ENCODE measurements around the gene DUOXA2. TPM values are rescaled to one million over a fixed set of nuclear protein-coding genes. Genes with fewer than 3 reads are reported as not detected.

The DUOXA2 gene
- polyA plus RNA-seq, 1 donor (not counting 4 experiments of a cell fraction or from before 2014, with no cell fraction given), result not detected

GRCh38 chr15:45123397-45123796 lies 9.3 kb downstream of the DUOXA2 start:
- Histone ChIP-seq H3K4me1 (ENCODE audit: control insufficient read depth, extremely low read depth, insufficient read depth, low read length) (peaks cover 8% of the 10 kb centered on the region), H3K9ac (ENCODE audit: control insufficient read depth, extremely low read depth, insufficient read depth, low read length) (no peak overlapping the region), H3K9me3 (ENCODE audit: control insufficient read depth, low read depth, low read length) (no peaks in the 10 kb centered on the region), H2AFZ (ENCODE audit: control insufficient read depth, low read length) (no peak overlapping the region), H3K79me2 (ENCODE audit: control insufficient read depth, insufficient read depth, low read length) (no peaks in the 10 kb centered on the region), H3K9me1 (ENCODE audit: control insufficient read depth, extremely low read depth, insufficient read depth, low read length) (no peaks in the 10 kb centered on the region), H3K27me3 (ENCODE audit: control insufficient read depth, extremely low read depth, insufficient read depth, low read length) (no peaks in the 10 kb centered on the region), H3K36me3 (ENCODE audit: control insufficient read depth in 2 of 2, extremely low read depth in 1 of 2, insufficient read depth in 2 of 2, low read length in 2 of 2) (peaks cover 0 to 3% of the 10 kb centered on the region in 2 experiments), H3K4me2 (ENCODE audit: control insufficient read depth, extremely low read depth, insufficient read depth, low read depth, low read length) (no peak overlapping the region), H3K27ac (ENCODE audit: control insufficient read depth, insufficient read depth, low read length) (no peak overlapping the region), H4K20me1 (ENCODE audit: control insufficient read depth, extremely low read depth, insufficient read depth, low read length) (peaks cover 3% of the 10 kb centered on the region), H3K4me3 (ENCODE audit: control insufficient read depth in 2 of 3, extremely low read depth in 1 of 3, insufficient read depth in 2 of 3, low read depth in 1 of 3, low read length in 3 of 3) (no peak overlapping the region)
- dilution Hi-C loops (cut with MboI; ENCODE audit: extremely low pct_ligation_motif_present, low sequenced_read_pairs), result no loop called here
- no peak for DNase-seq (ENCODE audit: low read depth, low spot score)
- TF ChIP-seq CTCF (optimal IDR thresholded peaks at IDR 0.05 in 1 of 3, IDR thresholded peaks at IDR 0.05 in 1 of 3, conservative IDR thresholded peaks at IDR 0.05 in 1 of 3; ENCODE audit: extremely low read depth in 1 of 3, insufficient read depth in 2 of 3, low read length in 3 of 3), result no peak
- no peak for TF ChIP-seq EZH2 (IDR thresholded peaks at IDR 0.05; ENCODE audit: low read length)
- FAIRE-seq, result no peak

GRCh38 chr15:45126535-45127158 lies 12.5 kb downstream of the DUOXA2 start:
- TF ChIP-seq CTCF (optimal IDR thresholded peaks at IDR 0.05 in 1 of 3, IDR thresholded peaks at IDR 0.05 in 1 of 3, conservative IDR thresholded peaks at IDR 0.05 in 1 of 3; ENCODE audit: extremely low read depth in 1 of 3, insufficient read depth in 2 of 3, low read length in 3 of 3) (peak; percentile 68 to 79 (median 73)), EZH2 (IDR thresholded peaks at IDR 0.05; ENCODE audit: low read length) (no peak)
- H3K27me3 ChIP-seq (ENCODE audit: control insufficient read depth, extremely low read depth, insufficient read depth, low read length), result no peaks in the 10 kb centered on the region
- no peak overlapping the region for H3K9ac ChIP-seq (ENCODE audit: control insufficient read depth, extremely low read depth, insufficient read depth, low read length)
- H3K4me3 ChIP-seq (ENCODE audit: control insufficient read depth in 2 of 3, extremely low read depth in 1 of 3, insufficient read depth in 2 of 3, low read depth in 1 of 3, low read length in 3 of 3), result no peak overlapping the region
- no peaks in the 10 kb centered on the region for H3K9me3 ChIP-seq (ENCODE audit: control insufficient read depth, low read depth, low read length)
- no peaks in the 10 kb centered on the region for H3K9me1 ChIP-seq (ENCODE audit: control insufficient read depth, extremely low read depth, insufficient read depth, low read length)
- peaks cover 3% of the 10 kb centered on the region for H4K20me1 ChIP-seq (ENCODE audit: control insufficient read depth, extremely low read depth, insufficient read depth, low read length)
- H3K79me2 ChIP-seq (ENCODE audit: control insufficient read depth, insufficient read depth, low read length), result peaks cover 4% of the 10 kb centered on the region
- peaks cover 17% of the 10 kb centered on the region for H3K4me1 ChIP-seq (ENCODE audit: control insufficient read depth, extremely low read depth, insufficient read depth, low read length)
- H3K27ac ChIP-seq (ENCODE audit: control insufficient read depth, insufficient read depth, low read length), result no peak overlapping the region
- no peak overlapping the region for H3K4me2 ChIP-seq (ENCODE audit: control insufficient read depth, extremely low read depth, insufficient read depth, low read depth, low read length)
- FAIRE-seq (peak; percentile 63), DNase-seq (ENCODE audit: low read depth, low spot score) (no peak)
- H2AFZ ChIP-seq (ENCODE audit: control insufficient read depth, low read length), result no peak overlapping the region
- H3K36me3 ChIP-seq (ENCODE audit: control insufficient read depth in 2 of 2, extremely low read depth in 1 of 2, insufficient read depth in 2 of 2, low read length in 2 of 2), result no peaks in the 10 kb centered on the region
- dilution Hi-C loops (cut with MboI; ENCODE audit: extremely low pct_ligation_motif_present, low sequenced_read_pairs), result no loop called here

Data from keratinocyte (primary cell).